ENCODE data around the gene DBT. TPM values are rescaled to one million over a fixed set of nuclear protein-coding genes. Genes with fewer than 3 reads are reported as not detected.

Gene DBT
- total RNA-seq, 1 experiment from 2014 or later = 20.3 TPM

GRCh38 chr1:100198596-100198995 is 51.0 kb downstream of the DBT start:
- no peak overlapping the region for H3K4me2 ChIP-seq (ENCODE audit: insufficient read depth, insufficient read length, low read length)
- H2BK15ac ChIP-seq (ENCODE audit: low read depth, low read length) = no peak overlapping the region
- no CpG with 5 or more reads among the region's 1 CpG for WGBS (ENCODE audit: extremely low coverage, insufficient read length, low lambda C conversion rate)
- no peak overlapping the region for H3K23ac ChIP-seq (ENCODE audit: insufficient read length, low read depth, low read length)
- no peaks in the 10 kb centered on the region for H3K9me3 Mint-ChIP-seq
- peaks cover 11 to 22% of the 10 kb centered on the region in 2 experiments; a peak in 3 of 4 replicates for H3K4me1 Mint-ChIP-seq
- H3K14ac ChIP-seq (ENCODE audit: insufficient read depth, low read length) = no peak overlapping the region
- no peak overlapping the region for H2BK20ac ChIP-seq (ENCODE audit: low read depth, low read length, poor library complexity, severe bottlenecking)
- no peaks in the 10 kb centered on the region for H3K27me3 ChIP-seq (ENCODE audit: insufficient read depth, low read length)
- no peak overlapping the region for H2BK120ac ChIP-seq (ENCODE audit: low read depth, low read length, poor library complexity, severe bottlenecking)
- H4K8ac ChIP-seq (replicated peaks; ENCODE audit: insufficient read length, low read depth, low read length) = no peak overlapping the region
- no peak overlapping the region for H2BK12ac ChIP-seq (ENCODE audit: insufficient read length, low read depth, low read length)
- H3K27ac Mint-ChIP-seq = peak overlapping the region in 1 of 3 experiments; percentile 20; a peak in 1 of 7 replicates
- no peak overlapping the region for H3K9ac ChIP-seq (ENCODE audit: extremely low read depth, insufficient read length, low read length)
- H3K56ac ChIP-seq (ENCODE audit: insufficient read length, low read depth, low read length) = no peak overlapping the region
- no peak overlapping the region for H3K18ac ChIP-seq (ENCODE audit: insufficient read length, low read depth, low read length)
- no peaks in the 10 kb centered on the region for H3K23me2 ChIP-seq (ENCODE audit: insufficient read length, low read depth, low read length, poor library complexity, severe bottlenecking)
- TF ChIP-seq CTCF (conservative IDR thresholded peaks at IDR 0.05) = no peak
- no peak for DNase-seq
- H2BK5ac ChIP-seq (ENCODE audit: insufficient read length, low read length) = no peak overlapping the region
- no peak overlapping the region for H2AK5ac ChIP-seq (ENCODE audit: insufficient read length, low read length)
- H3K9me3 ChIP-seq (ENCODE audit: control insufficient read depth, low read depth, low read length) = no peaks in the 10 kb centered on the region
- no peak overlapping the region for H4K5ac ChIP-seq (ENCODE audit: insufficient read length, low read depth, low read length)
- no peak overlapping the region for H3K27ac ChIP-seq (ENCODE audit: insufficient read length, low read depth, low read length)
- no peak overlapping the region for H3K4ac ChIP-seq (ENCODE audit: low read depth, low read length)
- no peaks in the 10 kb centered on the region for H3K79me1 ChIP-seq (ENCODE audit: insufficient read depth, low read depth, low read length, poor library complexity, severe bottlenecking)
- no peaks in the 10 kb centered on the region for H3K27me3 Mint-ChIP-seq (ENCODE audit: low read depth)
- no peak overlapping the region for H3K4me3 Mint-ChIP-seq
- H3T11ph ChIP-seq (ENCODE audit: low read length) = no peak overlapping the region
- H3K4me1 ChIP-seq (ENCODE audit: insufficient read depth, low read length) = no peaks in the 10 kb centered on the region
- no peaks in the 10 kb centered on the region for H4K20me1 ChIP-seq (ENCODE audit: control insufficient read depth, insufficient read depth, insufficient read length)
- H3K36me3 Mint-ChIP-seq (ENCODE audit: insufficient read depth in 1 of 3, low read depth in 3 of 3) = peaks cover 24 to 53% (median 52%) of the 10 kb centered on the region in 3 experiments; a peak in 6 of 7 replicates
- no peak overlapping the region for H4K91ac ChIP-seq (ENCODE audit: insufficient read length, low read depth, low read length)
- no peaks in the 10 kb centered on the region for H3K79me2 ChIP-seq (ENCODE audit: insufficient read depth, low read length)
- H2AFZ ChIP-seq (ENCODE audit: low read length) = no peak overlapping the region

Measured in H9 (cell line).